ENCODE data around the gene G6PD.

Gene G6PD

GRCh38 chrX:154495472-154495922, 51.1 kb downstream of the G6PD start:
- no peak overlapping the region for H3K27ac ChIP-seq
- in situ Hi-C loops (cut with HindIII; ENCODE audit: low pct_ligation_motif_present, low sequenced_read_pairs): no loop called here
- DNase-seq: no peak
- no peak overlapping the region for H3K4me3 ChIP-seq (ENCODE audit: low read depth, low read length)
- TF ChIP-seq CTCF (IDR thresholded peaks at IDR 0.05; ENCODE audit: low read depth, low read length, missing control alignments): no peak
- H3K27me3 ChIP-seq (replicated peaks): no peaks in the 10 kb centered on the region
- H3K36me3 ChIP-seq (replicated peaks): no peaks in the 10 kb centered on the region

- TF ChIP-seq CTCF (IDR thresholded peaks at IDR 0.05; ENCODE audit: low read depth, low read length, missing control alignments): no peak
- Histone ChIP-seq H3K27ac (no peak overlapping the region), H3K36me3 (replicated peaks) (no peaks in the 10 kb centered on the region), H3K4me3 (ENCODE audit: low read depth, low read length) (no peak overlapping the region), H3K27me3 (replicated peaks) (no peaks in the 10 kb centered on the region)
- in situ Hi-C loops (cut with HindIII; ENCODE audit: low pct_ligation_motif_present, low sequenced_read_pairs): no loop called here
- DNase-seq: no peak
Observed at GRCh38 chrX:154494715-154495114, 51.9 kb downstream of the G6PD start.

GRCh38 chrX:154490414-154491083, 56.1 kb downstream of the G6PD start, which contains the start of gene SLC10A3:
TSS of gene SLC10A3 (minus strand) at chrX:154490629. CDS start at chrX:154488940, 1,689 bp downstream.
- Histone ChIP-seq H3K36me3 (replicated peaks) (no peaks in the 10 kb centered on the region), H3K27ac (peak within 1 kb of the TSS; percentile 76), H3K27me3 (replicated peaks) (no peaks in the 10 kb centered on the region), H3K4me3 (ENCODE audit: low read depth, low read length) (peak within 1 kb of the TSS; percentile 65)
- TF ChIP-seq CTCF (IDR thresholded peaks at IDR 0.05; ENCODE audit: low read depth, low read length, missing control alignments): no peak
- in situ Hi-C loops (cut with HindIII; ENCODE audit: low pct_ligation_motif_present, low sequenced_read_pairs): no loop called here
- DNase-seq: peak; percentile 86

- in situ Hi-C loops (cut with HindIII; ENCODE audit: low pct_ligation_motif_present, low sequenced_read_pairs): no loop called here
- Histone ChIP-seq H3K4me3 (ENCODE audit: low read depth, low read length) (peak overlapping the region; percentile 58), H3K36me3 (replicated peaks) (no peaks in the 10 kb centered on the region), H3K27me3 (replicated peaks) (no peaks in the 10 kb centered on the region), H3K27ac (peak overlapping the region; percentile 52)
- DNase-seq: no peak
- TF ChIP-seq CTCF (IDR thresholded peaks at IDR 0.05; ENCODE audit: low read depth, low read length, missing control alignments): no peak
Observed at GRCh38 chrX:154490021-154490413, 56.6 kb downstream of the G6PD start.

GRCh38 chrX:154489182-154489581, 57.5 kb downstream of the G6PD start:
- Histone ChIP-seq H3K27me3 (replicated peaks) (no peaks in the 10 kb centered on the region), H3K27ac (no peak overlapping the region), H3K4me3 (ENCODE audit: low read depth, low read length) (no peak overlapping the region), H3K36me3 (replicated peaks) (no peaks in the 10 kb centered on the region)
- no peak for TF ChIP-seq CTCF (IDR thresholded peaks at IDR 0.05; ENCODE audit: low read depth, low read length, missing control alignments)
- DNase-seq: no peak
- in situ Hi-C loops (cut with HindIII; ENCODE audit: low pct_ligation_motif_present, low sequenced_read_pairs): no loop called here

Measured in brain microvascular endothelial cell (primary cell).